ENCODE results near the gene MAD1L1.
"Not testable (repeated sequence)": the region's sequence is repeated elsewhere in the genome, so short reads cannot be mapped to it uniquely, and the experiment has no call there.

Gene MAD1L1

GRCh38 chr7:1931256-1931950 lies 301.3 kb downstream of the MAD1L1 start:
- DNase-seq: no peak

GRCh38 chr7:1930381-1931065 lies 302.2 kb downstream of the MAD1L1 start:
- DNase-seq: no peak

- not testable (repeated sequence) for DNase-seq
Measured at GRCh38 chr7:1929349-1929925, 303.3 kb downstream of the MAD1L1 start.

- no peak for DNase-seq
Measured at GRCh38 chr7:1928645-1929348, 303.9 kb downstream of the MAD1L1 start.

GRCh38 chr7:1927937-1928644 lies 304.7 kb downstream of the MAD1L1 start:
- DNase-seq: no peak

- no peak for DNase-seq
Measured at GRCh38 chr7:1926908-1927306, 305.8 kb downstream of the MAD1L1 start.

GRCh38 chr7:1925973-1926907 lies 306.5 kb downstream of the MAD1L1 start:
- DNase-seq: no peak

- no peak for DNase-seq
Measured at GRCh38 chr7:1925349-1925748, 307.4 kb downstream of the MAD1L1 start.

- no peak for DNase-seq
Measured at GRCh38 chr7:1924258-1924817, 308.4 kb downstream of the MAD1L1 start.

- DNase-seq: no peak
Measured at GRCh38 chr7:1923409-1924257, 309.1 kb downstream of the MAD1L1 start.

- no peak for DNase-seq
Measured at GRCh38 chr7:1922870-1923236, 309.9 kb downstream of the MAD1L1 start.

- DNase-seq: no peak
Measured at GRCh38 chr7:1922071-1922869, 310.5 kb downstream of the MAD1L1 start.

- no peak for DNase-seq
Measured at GRCh38 chr7:1920881-1921280, 311.9 kb downstream of the MAD1L1 start.

- DNase-seq: no peak
Measured at GRCh38 chr7:1920266-1920681, 312.5 kb downstream of the MAD1L1 start.

GRCh38 chr7:1919539-1920265 lies 313.0 kb downstream of the MAD1L1 start:
- DNase-seq: no peak

GRCh38 chr7:1918881-1919525 lies 313.7 kb downstream of the MAD1L1 start:
- DNase-seq: no peak

GRCh38 chr7:1918063-1918645 lies 314.6 kb downstream of the MAD1L1 start:
- no peak for DNase-seq

All from NK-92 treated with Interleukin-12 subunit alpha and Interleukin-12 subunit beta, amount 100 ng/mL, for 24 hours (cell line).